ENCODE results near the gene NRAP. TPM values are rescaled to one million over a fixed set of nuclear protein-coding genes. Genes with fewer than 3 reads are reported as not detected.

Gene NRAP
- total and polyA plus RNA-seq, 2 of the 8 experiments (the other 6 are each of a cell fraction or from before 2014, with no cell fraction given) = not detected

DNA sequence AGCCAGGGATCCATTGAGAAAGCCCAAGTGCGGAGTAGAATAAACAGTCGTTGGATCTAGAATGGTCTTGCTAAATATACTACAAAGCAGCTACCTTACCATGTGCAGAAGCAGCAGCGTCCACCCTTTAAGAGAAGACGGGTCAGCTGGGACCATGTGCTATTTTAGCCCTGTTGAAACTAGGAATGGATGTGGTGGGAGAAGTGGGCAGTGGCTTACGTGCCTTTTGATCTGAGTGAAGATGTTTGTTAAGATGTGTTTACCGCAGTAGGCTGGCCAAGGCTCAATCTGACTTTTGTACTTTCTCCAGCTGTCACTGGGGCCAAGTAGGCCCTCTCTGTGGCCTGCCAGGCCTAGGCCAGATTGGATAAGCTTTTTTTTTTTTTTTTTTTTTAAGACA lies 101.8 kb downstream of the NRAP start:
- H3K56ac ChIP-seq (replicated peaks; ENCODE audit: insufficient read length, low read depth, low read length) = no peak overlapping the region
- H4K20me1 ChIP-seq (replicated peaks in 1 of 2; ENCODE audit: control insufficient read depth in 1 of 2, insufficient read depth in 2 of 2, low read length in 2 of 2) = peaks cover 8 to 14% of the 10 kb centered on the region in 2 experiments
- H3K14ac ChIP-seq (ENCODE audit: insufficient read length) = no peak overlapping the region
- no peaks in the 10 kb centered on the region for H3K9me3 ChIP-seq (ENCODE audit: insufficient read depth in 2 of 2, low read depth in 1 of 2, low read length in 1 of 2)
- H2BK12ac ChIP-seq (ENCODE audit: low read depth, low read length) = no peak overlapping the region
- no peak overlapping the region for H4K8ac ChIP-seq (ENCODE audit: extremely low read depth, insufficient read depth, low read length)
- H2BK120ac ChIP-seq (replicated peaks; ENCODE audit: low read depth, low read length) = no peak overlapping the region
- WGBS, 2 experiments (ENCODE audit: extremely low coverage in 1 of 2, insufficient coverage in 1 of 2, insufficient read length in 1 of 2, insufficient replicate concordance in 2 of 2, low coverage in 1 of 2, low lambda C conversion rate in 2 of 2, missing lambda C conversion rate in 1 of 2) = 84% methylated on average over 6 of the region's 6 CpGs; no CpG with 5 or more reads in 1 of the 2 experiments
- H3K36me3 ChIP-seq (ENCODE audit: control insufficient read depth in 2 of 4, insufficient read depth in 4 of 4, low read length in 3 of 4) = no peaks in the 10 kb centered on the region
- H4K91ac ChIP-seq (replicated peaks; ENCODE audit: insufficient read length, low read length) = no peak overlapping the region
- H3K9ac ChIP-seq (replicated peaks in 1 of 4; ENCODE audit: extremely low read depth in 1 of 4, low read depth in 3 of 4, low read length in 3 of 4) = no peak overlapping the region
- no peaks in the 10 kb centered on the region for H3K79me1 ChIP-seq (ENCODE audit: low read depth, low read length)
- no peak overlapping the region for H3K4me2 ChIP-seq (ENCODE audit: insufficient read depth in 1 of 2, low read depth in 2 of 2, low read length in 2 of 2)
- H3K23ac ChIP-seq (ENCODE audit: insufficient read length) = no peak overlapping the region
- DNase-seq (ENCODE audit: low read depth in 1 of 2, low spot score in 2 of 2) = no peak
- no peaks in the 10 kb centered on the region for H3K79me2 ChIP-seq (ENCODE audit: control insufficient read depth in 1 of 2, insufficient read depth in 2 of 2, low read length in 2 of 2)
- H2BK15ac ChIP-seq (ENCODE audit: low read length) = no peak overlapping the region
- no peak for FAIRE-seq
- H4K5ac ChIP-seq (ENCODE audit: insufficient read length, low read depth, low read length) = no peak overlapping the region
- no peak overlapping the region for H2AFZ ChIP-seq (ENCODE audit: low read length)
- no peak overlapping the region for H3K27ac ChIP-seq (ENCODE audit: low read depth, low read length)
- ChIA-PET POLR2A (ENCODE audit: partially characterized antibody) (no interaction called here), CTCF (ENCODE audit: partially characterized antibody) (interaction anchor here (0.7 to 8.7 kb wide), 17 partner anchors 11 to 313 kb away, joined by 3 to 57 read pairs (median 6); no protein-coding TSS in a partner anchor)
- H3K23me2 ChIP-seq (ENCODE audit: low read depth, low read length) = no peaks in the 10 kb centered on the region
- H3K4me3 ChIP-seq (ENCODE audit: extremely low read depth in 1 of 4, insufficient read depth in 2 of 4, low read depth in 3 of 4, low read length in 4 of 4) = no peak overlapping the region
- H2AK5ac ChIP-seq (ENCODE audit: low read depth, low read length) = no peak overlapping the region
- H3K18ac ChIP-seq (ENCODE audit: extremely low read depth, low read length) = no peak overlapping the region
- no peak overlapping the region for H3K4ac ChIP-seq (replicated peaks; ENCODE audit: insufficient read length, low read depth, low read length)
- peaks cover 53 to 65% (median 58%) of the 10 kb centered on the region in 4 experiments for H3K27me3 ChIP-seq (replicated peaks in 1 of 4; ENCODE audit: control insufficient read depth in 3 of 4, extremely low read depth in 1 of 4, insufficient read depth in 3 of 4, low read length in 3 of 4)
- H3K4me1 ChIP-seq (replicated peaks in 1 of 4; ENCODE audit: control insufficient read depth in 3 of 4, insufficient read depth in 4 of 4, low read length in 3 of 4) = peaks cover 2 to 17% (median 15%) of the 10 kb centered on the region in 4 experiments
- no peak overlapping the region for H2BK20ac ChIP-seq (ENCODE audit: low read length)
- no peak overlapping the region for H2BK5ac ChIP-seq (ENCODE audit: low read depth, low read length)
- TF ChIP-seq YY1 (IDR thresholded peaks at IDR 0.05; ENCODE audit: low read depth, low read length) (no peak), SP2 (IDR thresholded peaks at IDR 0.05; ENCODE audit: low read length) (no peak), CBX5 (IDR thresholded peaks at IDR 0.05; ENCODE audit: low read depth, low read length) (no peak), ASH2L (IDR thresholded peaks at IDR 0.05; ENCODE audit: low read length) (no peak), TEAD4 (IDR thresholded peaks at IDR 0.05; ENCODE audit: low read depth, low read length) (no peak), POU5F1 (IDR thresholded peaks at IDR 0.05; ENCODE audit: low read depth, low read length) (no peak), TAF1 (IDR thresholded peaks at IDR 0.05; ENCODE audit: low read depth, low read length) (no peak), HDAC2 (IDR thresholded peaks at IDR 0.05; ENCODE audit: borderline replicate concordance in 1 of 2, low read depth in 2 of 2, low read length in 2 of 2) (no peak), EGR1 (IDR thresholded peaks at IDR 0.05; ENCODE audit: borderline replicate concordance, low read depth, low read length) (no peak), EP300 (IDR thresholded peaks at IDR 0.05; ENCODE audit: borderline replicate concordance in 1 of 2, low read depth in 2 of 2, low read length in 2 of 2) (no peak)
- TF ChIP-seq, protein P1, sequence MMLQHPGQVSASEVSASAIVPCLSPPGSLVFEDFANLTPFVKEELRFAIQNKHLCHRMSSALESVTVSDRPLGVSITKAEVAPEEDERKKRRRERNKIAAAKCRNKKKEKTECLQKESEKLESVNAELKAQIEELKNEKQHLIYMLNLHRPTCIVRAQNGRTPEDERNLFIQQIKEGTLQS (IDR thresholded peaks at IDR 0.05; ENCODE audit: insufficient read depth, low read depth, low read length) = no peak
- TF ChIP-seq, protein P2, sequence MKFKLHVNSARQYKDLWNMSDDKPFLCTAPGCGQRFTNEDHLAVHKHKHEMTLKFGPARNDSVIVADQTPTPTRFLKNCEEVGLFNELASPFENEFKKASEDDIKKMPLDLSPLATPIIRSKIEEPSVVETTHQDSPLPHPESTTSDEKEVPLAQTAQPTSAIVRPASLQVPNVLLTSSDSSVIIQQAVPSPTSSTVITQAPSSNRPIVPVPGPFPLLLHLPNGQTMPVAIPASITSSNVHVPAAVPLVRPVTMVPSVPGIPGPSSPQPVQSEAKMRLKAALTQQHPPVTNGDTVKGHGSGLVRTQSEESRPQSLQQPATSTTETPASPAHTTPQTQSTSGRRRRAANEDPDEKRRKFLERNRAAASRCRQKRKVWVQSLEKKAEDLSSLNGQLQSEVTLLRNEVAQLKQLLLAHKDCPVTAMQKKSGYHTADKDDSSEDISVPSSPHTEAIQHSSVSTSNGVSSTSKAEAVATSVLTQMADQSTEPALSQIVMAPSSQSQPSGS (IDR thresholded peaks at IDR 0.05; ENCODE audit: low read length) = no peak
